Measurements from ENCODE around the gene ARID5B. TPM values are rescaled to one million over a fixed set of nuclear protein-coding genes. Genes with fewer than 3 reads are reported as not detected.

Gene ARID5B
- polyA plus RNA-seq, 1 donor from 2014 or later = 2.1 TPM

GRCh38 chr10:61985715-61986114, 84.2 kb downstream of the ARID5B start:
- Histone ChIP-seq H3K9me3 (ENCODE audit: low read length) (no peaks in the 10 kb centered on the region), H3K4me3 (ENCODE audit: low read length) (no peak overlapping the region), H2AFZ (ENCODE audit: low read depth, low read length) (no peak overlapping the region), H3K36me3 (ENCODE audit: insufficient read depth, low read length) (no peaks in the 10 kb centered on the region), H3K27me3 (ENCODE audit: insufficient read depth, low read depth, low read length) (no peaks in the 10 kb centered on the region), H3F3A (ENCODE audit: insufficient read depth, low read length, poor library complexity, severe bottlenecking) (no peaks in the 10 kb centered on the region), H3K9ac (ENCODE audit: low read length) (no peak overlapping the region), H3K27ac (ENCODE audit: low read length) (no peak overlapping the region), H3K4me2 (ENCODE audit: low read length) (no peak overlapping the region), H4K20me1 (ENCODE audit: insufficient read depth) (no peaks in the 10 kb centered on the region), H3K79me2 (replicated peaks; ENCODE audit: insufficient read depth, low read length) (no peaks in the 10 kb centered on the region), H3K9me2 (ENCODE audit: insufficient read depth, low read length) (no peaks in the 10 kb centered on the region)
- TF ChIP-seq TAF1 (IDR thresholded peaks at IDR 0.05; ENCODE audit: low read depth) (no peak), RAD21 (conservative IDR thresholded peaks at IDR 0.05) (no peak), CTCF (IDR thresholded peaks at IDR 0.05; ENCODE audit: poor library complexity, severe bottlenecking) (no peak), MXI1 (conservative IDR thresholded peaks at IDR 0.05; ENCODE audit: poor library complexity, severe bottlenecking) (no peak), POLR2AphosphoS5 (IDR thresholded peaks at IDR 0.05) (no peak), EZH2 (IDR thresholded peaks at IDR 0.05; ENCODE audit: borderline replicate concordance, insufficient read depth, low read length, poor library complexity, severe bottlenecking) (no peak), REST (IDR thresholded peaks at IDR 0.05; ENCODE audit: borderline replicate concordance) (no peak), SMC3 (conservative IDR thresholded peaks at IDR 0.05; ENCODE audit: poor library complexity) (no peak), EP300 (conservative IDR thresholded peaks at IDR 0.05; ENCODE audit: poor library complexity, severe bottlenecking) (no peak)

- Histone ChIP-seq H2AFZ (ENCODE audit: low read depth, low read length) (no peak overlapping the region), H3K9me2 (ENCODE audit: insufficient read depth, low read length) (no peaks in the 10 kb centered on the region), H3K36me3 (ENCODE audit: insufficient read depth, low read length) (no peaks in the 10 kb centered on the region), H3K9ac (ENCODE audit: low read length) (no peak overlapping the region), H4K20me1 (ENCODE audit: insufficient read depth) (no peaks in the 10 kb centered on the region), H3K27ac (ENCODE audit: low read length) (no peak overlapping the region), H3K79me2 (replicated peaks; ENCODE audit: insufficient read depth, low read length) (no peaks in the 10 kb centered on the region), H3K9me3 (ENCODE audit: low read length) (no peaks in the 10 kb centered on the region), H3K4me3 (ENCODE audit: low read length) (no peak overlapping the region), H3F3A (ENCODE audit: insufficient read depth, low read length, poor library complexity, severe bottlenecking) (no peaks in the 10 kb centered on the region), H3K27me3 (ENCODE audit: insufficient read depth, low read depth, low read length) (no peaks in the 10 kb centered on the region), H3K4me2 (ENCODE audit: low read length) (no peak overlapping the region)
- TF ChIP-seq RAD21 (conservative IDR thresholded peaks at IDR 0.05) = no peak
- no peak for TF ChIP-seq SMC3 (conservative IDR thresholded peaks at IDR 0.05; ENCODE audit: poor library complexity)
- no peak for TF ChIP-seq EP300 (conservative IDR thresholded peaks at IDR 0.05; ENCODE audit: poor library complexity, severe bottlenecking)
- TF ChIP-seq TAF1 (IDR thresholded peaks at IDR 0.05; ENCODE audit: low read depth) = no peak
- TF ChIP-seq CTCF (IDR thresholded peaks at IDR 0.05; ENCODE audit: poor library complexity, severe bottlenecking) = no peak
- TF ChIP-seq REST (IDR thresholded peaks at IDR 0.05; ENCODE audit: borderline replicate concordance) = no peak
- no peak for TF ChIP-seq EZH2 (IDR thresholded peaks at IDR 0.05; ENCODE audit: borderline replicate concordance, insufficient read depth, low read length, poor library complexity, severe bottlenecking)
- TF ChIP-seq MXI1 (conservative IDR thresholded peaks at IDR 0.05; ENCODE audit: poor library complexity, severe bottlenecking) = no peak
- no peak for TF ChIP-seq POLR2AphosphoS5 (IDR thresholded peaks at IDR 0.05)
Observed at GRCh38 chr10:61986382-61986781, 84.9 kb downstream of the ARID5B start.

All from neural cell (in vitro differentiated cells).